Stomach (tissue), 4 donors: ENCODE measurements around the gene NENF.

Experiments
- CTCF ChIP-seq, 7 experiments: fragments of 450-650 bp in 4 of 7; fragments of 200-600 bp in 3 of 7; sonication (generic) in 3 of 7; IDR thresholded peaks; one replicate each; pipeline ENCODE4 v1.5.1; 2016 to 2019; ENCODE audit warnings: antibody characterized with exemption in 7 of 7, control low read depth in 2 of 7, mild to moderate bottlenecking in 1 of 7
- EP300 ChIP-seq: sonication (generic); formaldehyde crosslinking; IDR thresholded peaks from one replicate; pipeline ENCODE4 v1.6.1; 2017; ENCODE audit warnings: antibody characterized with exemption
- POLR2A ChIP-seq, 4 donors: fragments of 450-650 bp; IDR thresholded peaks; one replicate each; pipeline ENCODE4 v1.6.1; 2016; ENCODE audit warnings: antibody characterized with exemption in 4 of 4, control low read depth in 2 of 4, mild to moderate bottlenecking in 1 of 4, moderate library complexity in 1 of 4

GRCh38 chr1:212484701-212485570 is 52.2 kb downstream of the NENF start:
- TF ChIP-seq CTCF (IDR thresholded peaks at IDR 0.05) = no peak
- TF ChIP-seq POLR2A (IDR thresholded peaks at IDR 0.05) = no peak
- TF ChIP-seq EP300 = no peak
